Measurements from ENCODE around the gene LILRA1.
"Not testable (repeated sequence)": the region's sequence is repeated elsewhere in the genome, so short reads cannot be mapped to it uniquely, and the experiment has no call there.

LILRA1 gene

GRCh38 chr19:54620464-54620863 lies 27.0 kb downstream of the LILRA1 start:
- peak; percentile 87 for FAIRE-seq
- no peak for DNase-seq (ENCODE audit: insufficient read length, low spot score)
- no peak for TF ChIP-seq POLR2AphosphoS5 (IDR thresholded peaks at IDR 0.05; ENCODE audit: low read depth, low read length)
- TF ChIP-seq POU2F2 (IDR thresholded peaks at IDR 0.05; ENCODE audit: low read depth, low read length): no peak
- no peak for TF ChIP-seq SPI1 (IDR thresholded peaks at IDR 0.05; ENCODE audit: low read depth, low read length)

GRCh38 chr19:54622431-54622830 lies 29.0 kb downstream of the LILRA1 start:
- no peak for TF ChIP-seq TAF1 (IDR thresholded peaks at IDR 0.05; ENCODE audit: low read depth, low read length)
- TF ChIP-seq POLR2A (IDR thresholded peaks at IDR 0.05; ENCODE audit: low read depth, low read length): no peak
- TF ChIP-seq SPI1 (IDR thresholded peaks at IDR 0.05; ENCODE audit: low read depth, low read length): no peak; the same call in 1 of the 2 replicates
- TF ChIP-seq POLR2AphosphoS5 (IDR thresholded peaks at IDR 0.05; ENCODE audit: low read depth, low read length): no peak
- TF ChIP-seq POU2F2 (IDR thresholded peaks at IDR 0.05; ENCODE audit: low read depth, low read length): no peak
- DNase-seq (ENCODE audit: insufficient read length, low spot score) (no peak), FAIRE-seq (no peak)

GRCh38 chr19:54624234-54624633 lies 30.8 kb downstream of the LILRA1 start:
- not testable (repeated sequence) for DNase-seq (ENCODE audit: insufficient read length, low spot score)
- peak; percentile 40 for FAIRE-seq

- not testable (repeated sequence) for DNase-seq (ENCODE audit: insufficient read length, low spot score)
- peak; percentile 88 for FAIRE-seq
Observed at GRCh38 chr19:54624934-54625730, 31.7 kb downstream of the LILRA1 start.

- DNase-seq (ENCODE audit: insufficient read length, low spot score) (no peak), FAIRE-seq (no peak)
- TF ChIP-seq TAF1 (IDR thresholded peaks at IDR 0.05; ENCODE audit: low read depth, low read length) (no peak), POLR2A (IDR thresholded peaks at IDR 0.05; ENCODE audit: low read depth, low read length) (no peak), POLR2AphosphoS5 (IDR thresholded peaks at IDR 0.05; ENCODE audit: low read depth, low read length) (no peak), SPI1 (IDR thresholded peaks at IDR 0.05; ENCODE audit: low read depth, low read length) (no peak), POU2F2 (IDR thresholded peaks at IDR 0.05; ENCODE audit: low read depth, low read length) (no peak), PAX5 (IDR thresholded peaks at IDR 0.05; ENCODE audit: insufficient read depth, low read length, severe bottlenecking) (no peak)
Observed at GRCh38 chr19:54626757-54627156, 33.3 kb downstream of the LILRA1 start.

- DNase-seq (ENCODE audit: insufficient read length, low spot score); FAIRE-seq: not testable (repeated sequence)
Observed at GRCh38 chr19:54627912-54628311, 34.5 kb downstream of the LILRA1 start.

GRCh38 chr19:54630262-54630661 lies 36.8 kb downstream of the LILRA1 start, which contains the start of gene LILRB1:
Gene LILRB1, plus strand, starts transcription at chr19:54630484. Its CDS starts 590 bp downstream, at chr19:54631074.
- DNase-seq (ENCODE audit: insufficient read length, low spot score): not testable (repeated sequence)
- FAIRE-seq: peak; percentile 61

- FAIRE-seq (no peak), DNase-seq (ENCODE audit: insufficient read length, low spot score) (no peak)
- 0 out of 2 replicates have a peak, but pooled peaks have one; percentile 7 for TF ChIP-seq POU2F2 (IDR thresholded peaks at IDR 0.05; ENCODE audit: low read depth, low read length)
- no peak for TF ChIP-seq POLR2AphosphoS5 (IDR thresholded peaks at IDR 0.05; ENCODE audit: low read depth, low read length)
- no peak for TF ChIP-seq TAF1 (IDR thresholded peaks at IDR 0.05; ENCODE audit: low read depth, low read length)
- TF ChIP-seq SPI1 (IDR thresholded peaks at IDR 0.05; ENCODE audit: low read depth, low read length): no peak
- no peak; the same call in 1 of the 2 replicates for TF ChIP-seq POLR2A (IDR thresholded peaks at IDR 0.05; ENCODE audit: low read depth, low read length)
- TF ChIP-seq PAX5 (IDR thresholded peaks at IDR 0.05; ENCODE audit: insufficient read depth, low read length, severe bottlenecking): no peak
Observed at GRCh38 chr19:54630782-54631181, 37.4 kb downstream of the LILRA1 start.

GRCh38 chr19:54631489-54632337 lies 38.3 kb downstream of the LILRA1 start:
- DNase-seq (ENCODE audit: insufficient read length, low spot score); FAIRE-seq: not testable (repeated sequence)

- FAIRE-seq; DNase-seq (ENCODE audit: insufficient read length, low spot score): not testable (repeated sequence)
Observed at GRCh38 chr19:54632517-54632916, 39.1 kb downstream of the LILRA1 start.

GRCh38 chr19:54633401-54633800 lies 40.0 kb downstream of the LILRA1 start:
- DNase-seq (ENCODE audit: insufficient read length, low spot score) (no peak), FAIRE-seq (no peak)
- TF ChIP-seq PAX5 (IDR thresholded peaks at IDR 0.05; ENCODE audit: insufficient read depth, low read length, severe bottlenecking) (no peak), SPI1 (IDR thresholded peaks at IDR 0.05; ENCODE audit: low read depth, low read length) (no peak), POLR2A (IDR thresholded peaks at IDR 0.05; ENCODE audit: low read depth, low read length) (no peak), POLR2AphosphoS5 (IDR thresholded peaks at IDR 0.05; ENCODE audit: low read depth, low read length) (no peak), POU2F2 (IDR thresholded peaks at IDR 0.05; ENCODE audit: low read depth, low read length) (no peak), TAF1 (IDR thresholded peaks at IDR 0.05; ENCODE audit: low read depth, low read length) (no peak)

Measured in GM12891 (cell line).